B cell (primary cell): ENCODE measurements around the gene RAB25.
A peak's percentile ranks its signal among the peaks of the same experiment; 100 is the strongest.

Experiments
- CTCF ChIP-seq: fragments of 200-600 bp; IDR thresholded peaks from one replicate; pipeline ENCODE4 v1.8.0; 2022; ENCODE audit warnings: antibody characterized with exemption, mild to moderate bottlenecking
- EZH2 ChIP-seq: IDR thresholded peaks from 2 replicates; pipeline ENCODE4 v1.6.1; 2012; ENCODE audit warnings: borderline replicate concordance, low read depth, mild to moderate bottlenecking, moderate library complexity, low read length; ENCODE audit not compliant: insufficient read depth, poor library complexity, severe bottlenecking

DNA sequence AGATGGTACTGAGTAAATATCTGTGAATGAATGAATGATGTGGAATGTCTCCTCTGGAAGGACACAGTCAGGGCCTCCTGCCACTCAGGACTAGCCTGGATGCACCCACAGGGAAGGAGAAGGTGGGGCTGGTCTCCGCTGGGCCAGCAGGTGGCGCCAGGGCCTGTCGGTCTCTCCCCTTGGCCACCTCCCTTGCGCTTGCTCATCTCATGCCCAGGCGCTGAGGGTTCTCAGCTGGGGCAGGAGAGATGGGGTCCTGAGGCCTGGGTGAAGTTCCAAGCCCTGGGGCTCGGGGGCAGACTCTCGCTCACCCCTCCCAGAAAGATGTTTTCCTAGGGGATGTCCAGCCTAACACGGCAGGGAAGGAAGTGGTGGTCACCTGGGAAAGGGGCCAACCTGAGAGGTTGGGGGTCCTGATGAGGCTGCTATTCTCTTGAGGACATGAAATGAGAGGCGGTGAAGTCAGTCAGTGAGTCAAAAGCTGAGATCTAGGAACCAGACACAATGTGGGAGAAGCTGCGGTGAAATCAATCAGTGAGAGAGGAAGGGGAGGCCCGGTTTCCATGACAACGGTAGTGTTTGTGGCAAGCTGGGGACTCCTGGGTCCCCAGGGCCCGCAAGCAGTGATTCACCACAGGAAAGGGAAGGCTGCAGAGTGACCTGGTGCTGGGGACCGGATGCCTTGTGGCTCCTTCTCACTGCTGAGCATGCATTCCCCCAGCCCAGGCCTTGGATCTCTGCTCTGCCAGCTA is 35.9 kb downstream of the RAB25 start:
- TF ChIP-seq CTCF (peak; percentile 95), EZH2 (no peak)
